Measurements from ENCODE around the gene TMEM240.
"Not testable (repeated sequence)": the region's sequence is repeated elsewhere in the genome, so short reads cannot be mapped to it uniquely, and the experiment has no call there.

TMEM240 gene

DNA sequence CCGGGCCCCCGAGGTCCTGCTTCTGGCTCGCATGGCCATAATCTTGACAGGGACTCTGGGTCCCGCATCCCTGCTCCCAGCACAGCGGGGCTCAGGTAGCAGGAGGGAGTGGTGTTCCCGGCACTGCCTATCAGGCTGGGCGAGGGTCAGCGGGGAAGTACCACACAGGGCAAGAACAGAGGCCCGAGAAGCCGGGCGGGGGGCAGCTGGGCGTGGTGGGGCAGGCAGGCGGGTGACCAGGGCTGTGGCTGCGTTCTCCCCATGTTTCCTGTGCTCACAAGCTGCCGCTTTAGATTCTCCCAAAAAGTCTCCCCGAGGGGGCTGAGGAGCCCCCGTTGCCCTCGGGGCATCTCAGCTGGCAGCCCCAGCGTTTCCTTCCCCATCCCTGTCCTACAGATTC lies 50.6 kb downstream of the TMEM240 start:
- no peak for DNase-seq

DNA sequence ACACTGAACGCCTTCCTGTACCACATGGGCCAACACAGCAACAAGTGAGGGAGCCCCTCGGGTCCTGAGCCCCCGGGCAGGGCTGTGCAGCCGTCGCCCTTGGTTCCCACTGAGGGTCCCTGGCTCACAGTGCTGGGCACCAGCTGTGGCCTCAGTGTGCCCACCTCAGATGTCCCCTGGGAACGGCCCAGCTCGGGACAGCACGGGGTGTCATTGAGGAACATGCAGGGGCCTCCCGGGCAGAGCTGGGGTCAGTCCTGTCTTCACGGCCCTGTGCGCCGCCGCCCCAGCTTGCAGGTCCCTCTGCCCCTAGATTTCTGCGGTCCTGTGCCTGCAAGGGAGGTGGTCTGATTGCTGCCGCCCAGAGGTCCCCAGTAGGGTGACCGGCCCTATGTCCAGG lies 51.2 kb downstream of the TMEM240 start:
- DNase-seq: no peak

DNA sequence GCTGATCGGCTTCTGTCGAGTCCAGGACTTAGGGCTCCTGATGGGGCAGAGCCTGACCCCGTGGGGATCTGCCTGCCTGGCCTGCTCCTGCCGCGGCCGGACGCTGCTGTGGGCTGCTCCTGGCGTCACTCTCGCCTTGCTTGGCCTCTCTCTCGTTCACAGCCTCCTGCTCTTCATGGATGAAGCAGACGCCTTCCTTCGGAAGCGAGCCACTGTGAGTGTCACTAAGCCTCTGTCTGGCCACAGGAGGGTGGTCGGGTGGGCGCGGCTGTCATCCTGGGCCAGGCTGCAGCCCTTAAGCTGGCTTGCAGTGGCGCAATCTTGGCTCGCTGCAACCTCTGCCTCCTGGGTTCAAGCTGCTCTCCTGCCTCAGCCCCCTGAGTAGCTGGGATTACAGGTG lies 52.7 kb downstream of the TMEM240 start:
- no peak for DNase-seq

DNA sequence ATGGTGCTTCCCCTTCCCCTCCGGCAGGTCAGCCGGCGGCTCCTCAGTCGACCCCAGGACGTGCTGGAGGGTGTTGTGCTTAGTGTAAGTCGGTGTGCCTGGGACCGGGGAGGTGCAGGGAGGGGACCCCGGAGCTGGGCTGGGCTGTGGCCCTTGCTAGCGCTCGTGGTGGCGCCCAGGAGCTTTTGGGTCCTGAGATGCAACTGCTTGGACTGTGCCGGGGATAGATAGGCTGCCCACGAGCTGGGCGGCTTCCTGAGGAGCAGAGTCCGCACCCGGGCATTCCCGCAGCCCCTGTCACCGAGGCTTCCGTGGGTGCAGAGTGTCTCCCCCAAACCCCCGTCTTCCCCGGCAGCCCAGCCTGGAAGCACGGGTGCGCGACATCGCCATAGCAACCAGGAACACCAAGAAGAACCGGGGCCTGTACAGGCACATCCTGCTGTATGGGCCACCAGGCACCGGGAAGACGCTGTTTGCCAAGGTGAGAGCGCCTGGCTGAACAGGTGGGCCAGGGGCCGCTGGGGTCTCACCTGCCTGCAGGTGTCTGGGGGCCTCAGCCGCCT lies 54.6 kb downstream of the TMEM240 start:
- DNase-seq: not testable (repeated sequence)

DNA sequence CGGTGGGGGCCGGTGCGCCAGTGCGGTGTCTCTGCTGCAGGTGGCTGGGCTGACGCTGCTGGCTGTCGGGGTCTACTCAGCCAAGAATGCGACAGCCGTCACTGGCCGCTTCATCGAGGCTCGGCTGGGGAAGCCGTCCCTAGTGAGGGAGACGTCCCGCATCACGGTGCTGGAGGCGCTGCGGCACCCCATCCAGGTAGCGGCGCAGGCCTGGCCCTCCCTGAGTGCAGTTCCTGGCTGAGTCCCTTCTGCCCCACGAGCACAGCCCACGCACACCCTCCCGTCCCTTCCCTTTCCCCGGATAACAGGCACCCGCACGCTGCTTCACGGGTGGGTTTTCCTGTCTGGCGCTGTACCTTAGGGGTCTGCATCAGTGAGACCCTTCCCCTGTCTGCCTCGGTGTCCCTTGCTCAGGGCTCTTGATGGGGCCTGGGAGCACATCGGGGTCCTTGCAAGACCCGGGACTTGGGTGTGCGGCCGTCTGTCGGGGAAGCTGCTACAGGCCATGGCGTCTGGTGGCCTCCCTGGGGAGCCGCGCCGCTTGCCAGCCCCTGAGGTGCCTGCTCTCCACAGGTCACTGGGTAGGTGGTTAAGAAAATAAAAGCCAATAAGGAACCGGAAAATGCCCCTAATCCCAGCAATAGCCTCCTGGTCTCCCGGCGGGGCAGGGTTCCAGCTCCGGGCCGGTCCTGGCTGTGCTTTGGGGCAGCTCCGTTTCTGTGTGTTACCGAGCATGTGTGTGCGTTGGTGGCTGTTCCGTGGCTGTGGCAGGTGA lies 55.3 kb downstream of the TMEM240 start:
- DNase-seq: not testable (repeated sequence)
